ENCODE data around the gene NR1H4. TPM values are rescaled to one million over a fixed set of nuclear protein-coding genes. Genes with fewer than 3 reads are reported as not detected.
"Not testable (repeated sequence)": the region's sequence is repeated elsewhere in the genome, so short reads cannot be mapped to it uniquely, and the experiment has no call there.

Gene NR1H4
- total RNA-seq (not detected), polyA plus RNA-seq (1 to 10 TPM in 1 of 2 donors, not detected in 1; 3.8 TPM)
- long read RNA-seq, donor 1: 0 reads
- long read RNA-seq, donor 2: 0 reads

- H3K36me3 ChIP-seq (ENCODE audit: control insufficient read depth in 1 of 2, insufficient read depth in 2 of 2, low read length in 1 of 2): no peaks in the 10 kb centered on the region
- no peaks in the 10 kb centered on the region for H3K4me1 ChIP-seq (ENCODE audit: control insufficient read depth in 1 of 2, insufficient read depth in 2 of 2, low read length in 2 of 2)
- no peaks in the 10 kb centered on the region for H3K27me3 ChIP-seq (ENCODE audit: control insufficient read depth in 1 of 2, insufficient read depth in 2 of 2, low read length in 1 of 2)
- ATAC-seq (ENCODE audit: low FRiP score) (no peak), DNase-seq (no peak)
- 73 to 76% methylated on average over 6 of the region's 6 CpGs for WGBS, 2 donors
- H3K27ac ChIP-seq (ENCODE audit: low read depth in 1 of 2, low read length in 2 of 2): no peak within 1 kb of the TSS
- no peak within 1 kb of the TSS for H3K4me3 ChIP-seq (ENCODE audit: low read length in 2 of 2)
- intact Hi-C loops (cut with DNase I): no loop called here
- H3K9me3 ChIP-seq (ENCODE audit: control insufficient read depth, low read length): no peaks in the 10 kb centered on the region
These were observed at the start of gene NR1H4 for GRCh38 chr12:100473716-100474150. Gene NR1H4, plus strand, starts transcription at chr12:100473866. Its CDS starts 19,458 bp downstream, at chr12:100493324.

- H3K27me3 ChIP-seq (ENCODE audit: control insufficient read depth in 1 of 2, insufficient read depth in 2 of 2, low read length in 1 of 2): peaks cover 0 to 1% of the 10 kb centered on the region in 2 donors
- H3K9me3 ChIP-seq (ENCODE audit: control insufficient read depth, low read length): peaks cover 2% of the 10 kb centered on the region
- ATAC-seq (ENCODE audit: low FRiP score): no peak
- no peaks in the 10 kb centered on the region for H3K36me3 ChIP-seq (ENCODE audit: control insufficient read depth in 1 of 2, insufficient read depth in 2 of 2, low read length in 1 of 2)
- no peak overlapping the region for H3K27ac ChIP-seq (ENCODE audit: low read depth in 1 of 2, low read length in 2 of 2)
- no peak for DNase-seq
- WGBS, 2 donors: 24 to 50% methylated on average over 1 of the region's 1 CpG
- intact Hi-C loops (cut with DNase I): no loop called here
- H3K4me3 ChIP-seq (ENCODE audit: low read length in 2 of 2): no peak overlapping the region
- H3K4me1 ChIP-seq (ENCODE audit: control insufficient read depth in 1 of 2, insufficient read depth in 2 of 2, low read length in 2 of 2): no peaks in the 10 kb centered on the region
These were observed 47.5 kb upstream of the NR1H4 start for GRCh38 chr12:100426145-100426544.

GRCh38 chr12:100427078-100427477 is 46.6 kb upstream of the NR1H4 start:
- no peak overlapping the region for H3K27ac ChIP-seq (ENCODE audit: low read depth in 1 of 2, low read length in 2 of 2)
- no peak for ATAC-seq (ENCODE audit: low FRiP score)
- no peak for DNase-seq
- no peak overlapping the region for H3K4me3 ChIP-seq (ENCODE audit: low read length in 2 of 2)
- H3K4me1 ChIP-seq (ENCODE audit: control insufficient read depth in 1 of 2, insufficient read depth in 2 of 2, low read length in 2 of 2): no peaks in the 10 kb centered on the region
- 52 to 54% methylated on average over 3 of the region's 3 CpGs for WGBS, 2 donors
- H3K36me3 ChIP-seq (ENCODE audit: control insufficient read depth in 1 of 2, insufficient read depth in 2 of 2, low read length in 1 of 2): no peaks in the 10 kb centered on the region
- intact Hi-C loops (cut with DNase I): no loop called here
- peaks cover 0 to 1% of the 10 kb centered on the region in 2 donors for H3K27me3 ChIP-seq (ENCODE audit: control insufficient read depth in 1 of 2, insufficient read depth in 2 of 2, low read length in 1 of 2)
- peaks cover 4% of the 10 kb centered on the region for H3K9me3 ChIP-seq (ENCODE audit: control insufficient read depth, low read length)

- H3K4me3 ChIP-seq (ENCODE audit: low read length in 2 of 2); H3K27me3 ChIP-seq (ENCODE audit: control insufficient read depth in 1 of 2, insufficient read depth in 2 of 2, low read length in 1 of 2); H3K9me3 ChIP-seq (ENCODE audit: control insufficient read depth, low read length); DNase-seq; ATAC-seq (ENCODE audit: low FRiP score); H3K27ac ChIP-seq (ENCODE audit: low read depth in 1 of 2, low read length in 2 of 2); H3K4me1 ChIP-seq (ENCODE audit: control insufficient read depth in 1 of 2, insufficient read depth in 2 of 2, low read length in 2 of 2); intact Hi-C loops (cut with DNase I); H3K36me3 ChIP-seq (ENCODE audit: control insufficient read depth in 1 of 2, insufficient read depth in 2 of 2, low read length in 1 of 2): not testable (repeated sequence)
- 95 to 99% methylated on average over 16 to 32 of the region's 32 CpGs for WGBS, 2 donors
These were observed 43.4 kb upstream of the NR1H4 start for GRCh38 chr12:100430251-100430650.

- Histone ChIP-seq H3K27me3 (ENCODE audit: control insufficient read depth in 1 of 2, insufficient read depth in 2 of 2, low read length in 1 of 2) (no peaks in the 10 kb centered on the region), H3K4me3 (ENCODE audit: low read length in 2 of 2) (no peak overlapping the region), H3K4me1 (ENCODE audit: control insufficient read depth in 1 of 2, insufficient read depth in 2 of 2, low read length in 2 of 2) (no peaks in the 10 kb centered on the region), H3K36me3 (ENCODE audit: control insufficient read depth in 1 of 2, insufficient read depth in 2 of 2, low read length in 1 of 2) (no peaks in the 10 kb centered on the region), H3K27ac (ENCODE audit: low read depth in 1 of 2, low read length in 2 of 2) (no peak overlapping the region), H3K9me3 (ENCODE audit: control insufficient read depth, low read length) (peaks cover 2% of the 10 kb centered on the region)
- no peak for DNase-seq
- WGBS, 2 donors: 22 to 42% methylated on average over 2 of the region's 2 CpGs
- intact Hi-C loops (cut with DNase I): no loop called here
- ATAC-seq (ENCODE audit: low FRiP score): no peak
These were observed 40.0 kb upstream of the NR1H4 start for GRCh38 chr12:100433701-100434100.

- H3K4me1 ChIP-seq (ENCODE audit: control insufficient read depth in 1 of 2, insufficient read depth in 2 of 2, low read length in 2 of 2): no peaks in the 10 kb centered on the region
- no peaks in the 10 kb centered on the region for H3K36me3 ChIP-seq (ENCODE audit: control insufficient read depth in 1 of 2, insufficient read depth in 2 of 2, low read length in 1 of 2)
- intact Hi-C loops (cut with DNase I): no loop called here
- peaks cover 2% of the 10 kb centered on the region for H3K9me3 ChIP-seq (ENCODE audit: control insufficient read depth, low read length)
- ATAC-seq (ENCODE audit: low FRiP score) (no peak), DNase-seq (no peak)
- no peak overlapping the region for H3K4me3 ChIP-seq (ENCODE audit: low read length in 2 of 2)
- H3K27me3 ChIP-seq (ENCODE audit: control insufficient read depth in 1 of 2, insufficient read depth in 2 of 2, low read length in 1 of 2): no peaks in the 10 kb centered on the region
- H3K27ac ChIP-seq (ENCODE audit: low read depth in 1 of 2, low read length in 2 of 2): no peak overlapping the region
These were observed 39.5 kb upstream of the NR1H4 start for GRCh38 chr12:100434177-100434576.

- intact Hi-C loops (cut with DNase I): no loop called here
- no peak overlapping the region for H3K4me3 ChIP-seq (ENCODE audit: low read length in 2 of 2)
- ATAC-seq (ENCODE audit: low FRiP score) (no peak), DNase-seq (no peak)
- WGBS, 2 donors: 61 to 68% methylated on average over 2 of the region's 2 CpGs
- H3K27me3 ChIP-seq (ENCODE audit: control insufficient read depth in 1 of 2, insufficient read depth in 2 of 2, low read length in 1 of 2): no peaks in the 10 kb centered on the region
- H3K27ac ChIP-seq (ENCODE audit: low read depth in 1 of 2, low read length in 2 of 2): no peak overlapping the region
- peaks cover 3% of the 10 kb centered on the region for H3K9me3 ChIP-seq (ENCODE audit: control insufficient read depth, low read length)
- no peaks in the 10 kb centered on the region for H3K4me1 ChIP-seq (ENCODE audit: control insufficient read depth in 1 of 2, insufficient read depth in 2 of 2, low read length in 2 of 2)
- H3K36me3 ChIP-seq (ENCODE audit: control insufficient read depth in 1 of 2, insufficient read depth in 2 of 2, low read length in 1 of 2): no peaks in the 10 kb centered on the region
These were observed 37.7 kb upstream of the NR1H4 start for GRCh38 chr12:100435957-100436356.

- intact Hi-C loops (cut with DNase I): no loop called here
- peaks cover 2% of the 10 kb centered on the region for H3K9me3 ChIP-seq (ENCODE audit: control insufficient read depth, low read length)
- 72 to 76% methylated on average over 6 of the region's 6 CpGs for WGBS, 2 donors
- H3K4me3 ChIP-seq (ENCODE audit: low read length in 2 of 2): no peak overlapping the region
- no peak overlapping the region for H3K27ac ChIP-seq (ENCODE audit: low read depth in 1 of 2, low read length in 2 of 2)
- H3K36me3 ChIP-seq (ENCODE audit: control insufficient read depth in 1 of 2, insufficient read depth in 2 of 2, low read length in 1 of 2): no peaks in the 10 kb centered on the region
- no peaks in the 10 kb centered on the region for H3K4me1 ChIP-seq (ENCODE audit: control insufficient read depth in 1 of 2, insufficient read depth in 2 of 2, low read length in 2 of 2)
- DNase-seq (no peak), ATAC-seq (ENCODE audit: low FRiP score) (no peak)
- H3K27me3 ChIP-seq (ENCODE audit: control insufficient read depth in 1 of 2, insufficient read depth in 2 of 2, low read length in 1 of 2): no peaks in the 10 kb centered on the region
These were observed 36.4 kb upstream of the NR1H4 start for GRCh38 chr12:100437038-100437841.

- Histone ChIP-seq H3K27me3 (ENCODE audit: control insufficient read depth in 1 of 2, insufficient read depth in 2 of 2, low read length in 1 of 2) (no peaks in the 10 kb centered on the region), H3K4me3 (ENCODE audit: low read length in 2 of 2) (no peak overlapping the region), H3K36me3 (ENCODE audit: control insufficient read depth in 1 of 2, insufficient read depth in 2 of 2, low read length in 1 of 2) (no peaks in the 10 kb centered on the region), H3K4me1 (ENCODE audit: control insufficient read depth in 1 of 2, insufficient read depth in 2 of 2, low read length in 2 of 2) (no peaks in the 10 kb centered on the region), H3K9me3 (ENCODE audit: control insufficient read depth, low read length) (peaks cover 2% of the 10 kb centered on the region), H3K27ac (ENCODE audit: low read depth in 1 of 2, low read length in 2 of 2) (no peak overlapping the region)
- ATAC-seq (ENCODE audit: low FRiP score) (no peak), DNase-seq (no peak)
- WGBS, 2 donors: 80 to 90% methylated on average over 2 of the region's 2 CpGs
- intact Hi-C loops (cut with DNase I): no loop called here
These were observed 33.9 kb upstream of the NR1H4 start for GRCh38 chr12:100439797-100440196.
